Nephron (organoid): ENCODE data around the gene KCNN3.

Experiments used
- H3K27ac Mint-ChIP-seq, 3 experiments: 2 replicates each; pipeline ENCODE4 v1.8.0; 2020; ENCODE audit warnings: mixed read lengths in 3 of 3, mild to moderate bottlenecking in 2 of 3, moderate library complexity in 1 of 3
- H3K27me3 Mint-ChIP-seq: 2 replicates; pipeline ENCODE4 v1.8.0; 2021; ENCODE audit warnings: low read depth, mild to moderate bottlenecking, moderate library complexity, mixed read lengths
- H3K36me3 Mint-ChIP-seq: 2 replicates; pipeline ENCODE4 v1.8.0; 2020; ENCODE audit warnings: low read depth, mixed read lengths
- H3K4me1 Mint-ChIP-seq: 2 replicates; pipeline ENCODE4 v1.8.0; 2020; ENCODE audit warnings: mixed read lengths
- H3K4me3 Mint-ChIP-seq, 3 experiments: 2 replicates each; pipeline ENCODE4 v1.8.0; 2020; ENCODE audit warnings: mild to moderate bottlenecking in 3 of 3, mixed read lengths in 3 of 3, moderate library complexity in 2 of 3
- H3K9me3 Mint-ChIP-seq: 2 replicates; pipeline ENCODE4 v1.8.0; 2020; ENCODE audit warnings: mixed read lengths
- TF ChIP-seq, protein P1 (sequence below), 3 experiments: fragments of 200-600 bp; sonication (generic); IDR thresholded peaks; one replicate each; pipeline ENCODE4 v1.5.0; 2021; ENCODE audit warnings: antibody characterized with exemption in 3 of 3; ENCODE audit not compliant: unreplicated experiment in 3 of 3

Gene KCNN3

DNA sequence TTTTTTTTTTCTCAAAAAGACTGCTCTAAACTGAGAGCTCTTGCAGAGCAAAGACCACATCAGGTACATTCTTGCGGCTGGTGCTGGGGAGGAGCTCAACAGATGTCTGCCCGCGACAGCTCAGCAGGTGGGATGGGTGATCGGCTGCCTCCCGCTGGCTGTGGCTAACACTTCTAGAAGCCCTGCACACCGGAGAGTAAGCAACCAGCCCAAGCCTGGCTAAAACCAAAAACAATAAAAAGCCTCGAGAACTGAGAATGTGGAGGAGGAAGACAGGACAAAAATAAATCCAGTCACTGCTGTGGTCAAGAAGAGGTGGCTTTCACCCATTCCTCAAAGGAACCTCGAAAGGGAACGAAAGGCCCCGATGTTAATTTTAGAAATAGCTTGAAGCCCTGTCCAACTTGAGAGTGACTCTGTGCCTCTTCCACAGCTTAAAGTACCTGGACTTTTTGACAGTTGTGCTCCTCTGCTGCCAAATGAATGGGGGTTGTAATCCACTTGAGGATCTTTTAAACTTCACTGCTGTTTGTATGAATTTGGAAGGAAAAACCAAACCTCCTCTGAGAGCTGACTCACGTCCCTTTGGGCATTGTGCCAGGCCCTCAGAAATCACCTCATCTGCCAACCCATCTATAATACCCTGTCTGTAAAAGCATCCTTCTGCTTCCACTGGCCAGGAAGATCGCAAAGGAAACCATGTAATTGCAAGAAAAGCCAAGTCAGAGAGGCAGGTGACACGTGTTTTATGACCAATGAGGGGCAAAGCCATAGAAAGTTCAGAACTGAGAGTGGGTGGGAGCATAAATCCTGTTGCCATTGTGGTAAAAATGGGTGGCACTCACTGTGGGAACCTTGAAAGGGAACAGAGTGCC, 78.6 kb downstream of the KCNN3 start:
- no peaks in the 10 kb centered on the region for H3K9me3 Mint-ChIP-seq
- peaks cover 26% of the 10 kb centered on the region for H3K27me3 Mint-ChIP-seq
- TF ChIP-seq, protein P1, sequence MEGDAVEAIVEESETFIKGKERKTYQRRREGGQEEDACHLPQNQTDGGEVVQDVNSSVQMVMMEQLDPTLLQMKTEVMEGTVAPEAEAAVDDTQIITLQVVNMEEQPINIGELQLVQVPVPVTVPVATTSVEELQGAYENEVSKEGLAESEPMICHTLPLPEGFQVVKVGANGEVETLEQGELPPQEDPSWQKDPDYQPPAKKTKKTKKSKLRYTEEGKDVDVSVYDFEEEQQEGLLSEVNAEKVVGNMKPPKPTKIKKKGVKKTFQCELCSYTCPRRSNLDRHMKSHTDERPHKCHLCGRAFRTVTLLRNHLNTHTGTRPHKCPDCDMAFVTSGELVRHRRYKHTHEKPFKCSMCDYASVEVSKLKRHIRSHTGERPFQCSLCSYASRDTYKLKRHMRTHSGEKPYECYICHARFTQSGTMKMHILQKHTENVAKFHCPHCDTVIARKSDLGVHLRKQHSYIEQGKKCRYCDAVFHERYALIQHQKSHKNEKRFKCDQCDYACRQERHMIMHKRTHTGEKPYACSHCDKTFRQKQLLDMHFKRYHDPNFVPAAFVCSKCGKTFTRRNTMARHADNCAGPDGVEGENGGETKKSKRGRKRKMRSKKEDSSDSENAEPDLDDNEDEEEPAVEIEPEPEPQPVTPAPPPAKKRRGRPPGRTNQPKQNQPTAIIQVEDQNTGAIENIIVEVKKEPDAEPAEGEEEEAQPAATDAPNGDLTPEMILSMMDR (IDR thresholded peaks at IDR 0.05; ENCODE audit: unreplicated experiment in 3 of 3), result no peak
- H3K4me3 Mint-ChIP-seq, result no peak overlapping the region
- peaks cover 44% of the 10 kb centered on the region for H3K4me1 Mint-ChIP-seq
- H3K36me3 Mint-ChIP-seq, result no peaks in the 10 kb centered on the region
- H3K27ac Mint-ChIP-seq, result no peak overlapping the region

DNA sequence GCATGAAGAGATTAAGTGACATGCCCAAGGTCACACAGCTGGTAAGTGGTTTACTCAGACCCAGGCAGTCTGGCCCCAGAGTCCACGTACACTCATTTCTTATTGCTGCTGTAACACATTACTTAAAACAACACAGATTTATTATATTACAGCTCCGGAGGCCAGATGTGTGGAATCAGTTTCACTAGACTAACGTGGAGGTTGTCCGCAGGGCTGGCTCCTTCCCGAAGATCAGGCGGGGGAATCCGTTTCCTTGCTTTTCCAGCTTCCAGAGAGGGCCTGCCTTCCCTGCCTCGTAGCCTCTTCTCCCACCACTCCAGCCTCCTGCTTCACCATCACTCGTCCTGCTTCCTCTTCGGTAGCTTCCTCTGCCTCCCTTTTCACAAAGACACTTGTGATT, 81.2 kb downstream of the KCNN3 start:
- peaks cover 26% of the 10 kb centered on the region for H3K27me3 Mint-ChIP-seq
- peak overlapping the region in 2 of 3 experiments; percentile 39 to 64 for H3K27ac Mint-ChIP-seq
- no peaks in the 10 kb centered on the region for H3K36me3 Mint-ChIP-seq
- H3K4me3 Mint-ChIP-seq, result no peak overlapping the region
- TF ChIP-seq, protein P1 (IDR thresholded peaks at IDR 0.05; ENCODE audit: unreplicated experiment in 3 of 3), result no peak
- H3K9me3 Mint-ChIP-seq, result no peaks in the 10 kb centered on the region
- H3K4me1 Mint-ChIP-seq, result peaks cover 42% of the 10 kb centered on the region

DNA sequence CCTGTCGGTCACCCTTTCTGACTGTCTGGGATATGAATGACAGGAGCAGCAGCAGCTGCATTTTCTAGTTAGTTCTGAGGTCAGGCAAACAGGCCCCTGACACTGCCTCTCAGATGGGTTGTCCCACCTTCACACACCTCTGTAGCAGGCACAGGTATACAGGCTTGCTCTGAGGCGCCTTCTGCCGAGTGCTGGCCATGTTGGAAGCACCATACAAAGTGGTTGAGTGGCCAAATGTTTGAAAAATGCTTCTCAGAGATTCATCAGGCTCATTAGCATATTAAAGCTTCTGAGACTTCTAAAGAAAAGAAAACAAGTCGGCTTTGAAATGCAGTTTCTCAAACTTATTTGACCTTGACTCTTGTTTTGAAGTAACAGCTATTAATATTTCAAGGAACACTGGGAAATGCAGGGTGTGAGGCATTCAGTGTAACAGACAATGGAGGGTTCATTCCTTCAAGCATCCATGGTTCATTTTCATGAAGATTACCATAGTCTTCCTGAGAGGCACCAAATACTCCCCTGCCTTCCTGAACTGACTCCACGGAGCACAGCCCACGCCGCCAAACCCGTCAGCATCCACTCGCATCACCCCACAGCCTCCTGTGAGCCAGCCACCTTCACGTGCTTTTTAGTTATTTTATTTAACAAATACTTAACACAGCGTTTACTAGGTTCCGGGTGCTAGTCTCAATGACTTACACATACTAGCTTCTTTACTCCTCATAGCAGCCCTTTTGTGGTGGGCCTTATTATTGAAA, 81.8 kb downstream of the KCNN3 start:
- peak overlapping the region in 2 of 3 experiments; percentile 39 to 64 for H3K27ac Mint-ChIP-seq
- H3K27me3 Mint-ChIP-seq, result peaks cover 26% of the 10 kb centered on the region
- no peaks in the 10 kb centered on the region for H3K36me3 Mint-ChIP-seq
- peaks cover 42% of the 10 kb centered on the region for H3K4me1 Mint-ChIP-seq
- H3K9me3 Mint-ChIP-seq, result no peaks in the 10 kb centered on the region
- TF ChIP-seq, protein P1 (IDR thresholded peaks at IDR 0.05; ENCODE audit: unreplicated experiment in 3 of 3), result no peak
- H3K4me3 Mint-ChIP-seq, result no peak overlapping the region

DNA sequence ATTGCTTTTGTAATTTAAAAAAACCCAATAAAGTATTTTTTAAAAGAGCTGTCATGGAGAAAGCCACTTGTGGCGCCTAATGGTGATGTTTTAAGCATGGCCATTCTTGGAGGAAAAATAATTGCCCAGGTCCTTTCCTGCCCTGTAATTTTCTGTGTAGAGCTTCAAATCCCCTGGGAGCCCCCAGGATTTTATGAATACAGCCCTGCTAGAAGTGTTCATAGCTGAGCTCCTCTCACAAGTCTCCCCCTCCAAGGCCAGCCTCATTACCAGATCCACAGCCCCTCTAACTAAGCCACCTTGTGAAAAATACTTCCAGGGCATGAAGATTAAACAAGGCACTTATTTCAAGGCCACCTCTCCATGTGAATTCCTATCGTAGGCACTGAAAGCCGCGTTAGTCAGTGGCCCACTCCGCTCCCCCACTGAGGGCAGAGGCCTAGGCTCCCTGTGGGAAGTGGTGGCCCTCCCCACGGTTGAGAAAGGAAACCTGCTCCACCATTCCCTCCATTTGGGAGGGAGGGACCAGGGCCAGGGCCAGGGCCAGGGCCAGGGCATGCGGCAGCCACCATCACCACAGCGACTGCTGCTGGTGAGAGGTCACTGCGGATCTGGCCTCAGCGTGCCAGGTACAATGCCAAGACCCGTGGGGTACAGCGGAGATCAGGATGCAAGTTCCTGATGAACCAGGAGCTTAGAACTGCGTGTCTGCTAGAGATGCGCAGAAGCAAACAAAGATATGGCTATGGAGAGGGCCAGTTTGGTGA, 83.1 kb downstream of the KCNN3 start:
- H3K27me3 Mint-ChIP-seq, result peaks cover 20% of the 10 kb centered on the region
- no peak overlapping the region for H3K4me3 Mint-ChIP-seq
- H3K9me3 Mint-ChIP-seq, result no peaks in the 10 kb centered on the region
- H3K4me1 Mint-ChIP-seq, result peaks cover 33% of the 10 kb centered on the region
- no peaks in the 10 kb centered on the region for H3K36me3 Mint-ChIP-seq
- TF ChIP-seq, protein P1 (IDR thresholded peaks at IDR 0.05; ENCODE audit: unreplicated experiment in 3 of 3), result no peak
- no peak overlapping the region for H3K27ac Mint-ChIP-seq

DNA sequence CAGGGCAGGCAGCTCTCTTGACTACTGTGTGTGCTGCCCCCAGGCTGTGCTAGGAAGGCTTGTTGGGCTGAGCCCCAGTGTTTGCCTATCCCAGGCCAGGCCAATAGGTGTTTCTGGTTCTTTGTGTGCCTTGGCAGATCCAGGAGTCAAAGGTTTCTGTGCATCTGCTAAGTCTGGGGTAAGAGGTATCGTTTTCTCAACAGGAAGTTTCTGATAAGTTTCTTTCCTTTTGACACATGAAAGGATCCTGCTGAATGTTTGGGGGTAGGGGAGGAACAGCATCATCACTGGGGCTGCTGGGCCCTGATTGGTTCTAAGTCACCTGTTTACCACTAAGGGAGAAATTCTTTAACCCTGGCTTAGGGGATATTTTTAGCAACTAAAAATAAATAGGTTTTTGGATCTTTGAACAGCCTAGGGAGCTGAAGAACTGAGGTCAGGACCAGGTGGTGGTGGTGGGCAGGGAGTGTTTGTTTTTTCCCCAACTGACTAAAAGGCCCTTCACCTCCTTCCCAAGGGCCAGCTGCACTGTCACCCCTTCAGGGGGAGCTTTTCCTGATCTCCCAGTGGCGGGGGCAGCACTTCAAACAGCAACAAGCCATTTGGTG, 85.1 kb downstream of the KCNN3 start:
- no peaks in the 10 kb centered on the region for H3K9me3 Mint-ChIP-seq

More for the DNA sequence above, 85.1 kb downstream of the KCNN3 start:
- TF ChIP-seq, protein P1 (IDR thresholded peaks at IDR 0.05; ENCODE audit: unreplicated experiment in 3 of 3), result no peak
- Mint-ChIP-seq H3K36me3 (no peaks in the 10 kb centered on the region), H3K4me3 (no peak overlapping the region), H3K27me3 (peaks cover 10% of the 10 kb centered on the region), H3K27ac (no peak overlapping the region), H3K4me1 (peaks cover 18% of the 10 kb centered on the region)
